ENCODE results near the gene COL4A6. TPM values are rescaled to one million over a fixed set of nuclear protein-coding genes. Genes with fewer than 3 reads are reported as not detected.

The COL4A6 gene
- total and polyA plus RNA-seq, 2 experiments from 2014 or later: 0.11 TPM; not detected in 1

DNA sequence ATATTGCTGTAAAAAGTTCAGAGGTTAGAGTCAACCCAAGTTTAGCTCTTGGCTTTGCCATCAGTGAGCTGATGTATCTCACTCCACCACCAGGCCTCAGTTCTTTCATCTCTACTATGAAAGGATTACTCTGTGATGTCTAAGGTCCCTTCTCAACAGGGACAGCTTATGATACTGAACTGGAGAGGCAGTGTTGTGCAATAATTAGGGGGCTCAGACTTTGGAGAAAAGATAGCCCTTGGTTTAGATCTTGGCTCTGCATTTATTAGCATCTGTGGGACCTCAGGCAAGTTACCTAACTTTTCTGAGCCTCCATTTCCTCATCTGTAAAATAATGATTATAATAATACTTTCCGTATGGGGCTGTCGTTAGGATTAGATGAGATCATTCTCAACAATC is 89.0 kb downstream of the COL4A6 start:
- in situ Hi-C loops (cut with MboI): no loop called here
- TF ChIP-seq EZH2phosphoT487 (IDR thresholded peaks at IDR 0.05; ENCODE audit: insufficient read depth, low read depth): no peak
- TF ChIP-seq EZH2 (IDR thresholded peaks at IDR 0.05; ENCODE audit: insufficient read depth, poor library complexity, severe bottlenecking): no peak
- 91 to 93% methylated on average over 2 of the region's 2 CpGs for WGBS, 2 experiments (ENCODE audit: low coverage in 1 of 2, low lambda C conversion rate in 2 of 2, missing lambda C conversion rate in 2 of 2)
- no peaks in the 10 kb centered on the region for H3K79me2 ChIP-seq (ENCODE audit: insufficient read depth)
- H3K36me3 ChIP-seq (ENCODE audit: low read depth): no peaks in the 10 kb centered on the region
- no peaks in the 10 kb centered on the region for H3K9me2 ChIP-seq (ENCODE audit: insufficient read depth)
- no peaks in the 10 kb centered on the region for H3K9me3 ChIP-seq (ENCODE audit: low read depth)
- no peak overlapping the region for H3K27ac ChIP-seq
- no peaks in the 10 kb centered on the region for H3K27me3 ChIP-seq (replicated peaks; ENCODE audit: insufficient read depth)
- no peak for DNase-seq
- no peaks in the 10 kb centered on the region for H3F3A ChIP-seq (ENCODE audit: insufficient read depth)
- H4K20me1 ChIP-seq (ENCODE audit: insufficient read depth): no peaks in the 10 kb centered on the region
- no peaks in the 10 kb centered on the region for H3K4me1 ChIP-seq (ENCODE audit: insufficient read depth)
- no peak overlapping the region for H2AFZ ChIP-seq
- H3K4me3 ChIP-seq: no peak overlapping the region
- no peak overlapping the region for H3K4me2 ChIP-seq (ENCODE audit: unreplicated experiment)
- H3K9ac ChIP-seq: no peak overlapping the region

DNA sequence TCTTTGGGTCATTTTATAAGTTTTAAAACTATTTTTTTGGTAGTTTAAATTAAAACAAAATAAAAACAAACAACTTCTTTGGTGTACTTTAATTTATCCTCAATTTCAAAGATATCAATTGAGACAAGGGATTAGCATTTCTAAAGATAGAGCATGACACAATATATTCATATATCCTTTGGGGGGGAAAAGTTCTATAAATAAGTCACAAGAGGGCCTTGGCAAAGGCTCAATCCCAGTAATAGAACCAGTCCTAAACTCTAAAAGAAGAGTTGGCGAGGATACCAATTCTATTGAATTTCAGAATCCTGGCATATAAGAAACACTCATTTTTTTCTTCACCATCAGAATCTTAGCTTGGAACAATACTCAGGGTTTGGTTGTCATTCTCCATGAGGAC is 89.7 kb downstream of the COL4A6 start:
- in situ Hi-C loops (cut with MboI): no loop called here
- TF ChIP-seq EZH2phosphoT487 (IDR thresholded peaks at IDR 0.05; ENCODE audit: insufficient read depth, low read depth) (no peak), EZH2 (IDR thresholded peaks at IDR 0.05; ENCODE audit: insufficient read depth, poor library complexity, severe bottlenecking) (no peak)
- no peak overlapping the region for H3K4me3 ChIP-seq
- no peaks in the 10 kb centered on the region for H3K79me2 ChIP-seq (ENCODE audit: insufficient read depth)
- H3F3A ChIP-seq (ENCODE audit: insufficient read depth): no peaks in the 10 kb centered on the region
- DNase-seq: no peak
- no peaks in the 10 kb centered on the region for H3K9me3 ChIP-seq (ENCODE audit: low read depth)
- 91 to 100% methylated on average over 1 of the region's 1 CpG for WGBS, 2 experiments (ENCODE audit: low coverage in 1 of 2, low lambda C conversion rate in 2 of 2, missing lambda C conversion rate in 2 of 2)
- no peaks in the 10 kb centered on the region for H3K27me3 ChIP-seq (replicated peaks; ENCODE audit: insufficient read depth)
- H3K9me2 ChIP-seq (ENCODE audit: insufficient read depth): no peaks in the 10 kb centered on the region
- H3K9ac ChIP-seq: no peak overlapping the region
- H3K4me2 ChIP-seq (ENCODE audit: unreplicated experiment): no peak overlapping the region
- no peaks in the 10 kb centered on the region for H3K4me1 ChIP-seq (ENCODE audit: insufficient read depth)
- H2AFZ ChIP-seq: no peak overlapping the region
- no peaks in the 10 kb centered on the region for H3K36me3 ChIP-seq (ENCODE audit: low read depth)
- no peak overlapping the region for H3K27ac ChIP-seq
- H4K20me1 ChIP-seq (ENCODE audit: insufficient read depth): no peaks in the 10 kb centered on the region

GRCh38 chrX:108347800-108348199 is 90.4 kb downstream of the COL4A6 start:
- DNase-seq: no peak
- Histone ChIP-seq H3K9me2 (ENCODE audit: insufficient read depth) (no peaks in the 10 kb centered on the region), H3K9me3 (ENCODE audit: low read depth) (no peaks in the 10 kb centered on the region), H3K9ac (no peak overlapping the region), H3K27me3 (replicated peaks; ENCODE audit: insufficient read depth) (no peaks in the 10 kb centered on the region), H3F3A (ENCODE audit: insufficient read depth) (no peaks in the 10 kb centered on the region), H3K4me3 (no peak overlapping the region), H3K36me3 (ENCODE audit: low read depth) (no peaks in the 10 kb centered on the region), H3K4me1 (ENCODE audit: insufficient read depth) (no peaks in the 10 kb centered on the region), H3K79me2 (ENCODE audit: insufficient read depth) (no peaks in the 10 kb centered on the region), H4K20me1 (ENCODE audit: insufficient read depth) (no peaks in the 10 kb centered on the region), H3K4me2 (ENCODE audit: unreplicated experiment) (no peak overlapping the region), H2AFZ (no peak overlapping the region), H3K27ac (no peak overlapping the region)
- TF ChIP-seq EZH2 (IDR thresholded peaks at IDR 0.05; ENCODE audit: insufficient read depth, poor library complexity, severe bottlenecking): no peak
- no peak for TF ChIP-seq EZH2phosphoT487 (IDR thresholded peaks at IDR 0.05; ENCODE audit: insufficient read depth, low read depth)
- in situ Hi-C loops (cut with MboI): no loop called here
- WGBS, 2 experiments (ENCODE audit: low coverage in 1 of 2, low lambda C conversion rate in 2 of 2, missing lambda C conversion rate in 2 of 2): 38 to 47% methylated on average over 3 of the region's 3 CpGs

- WGBS, 2 experiments (ENCODE audit: low coverage in 1 of 2, low lambda C conversion rate in 2 of 2, missing lambda C conversion rate in 2 of 2): 14 to 44% methylated on average over 1 of the region's 1 CpG
- DNase-seq: no peak
Observed at GRCh38 chrX:108344216-108344615, 94.0 kb downstream of the COL4A6 start.

GRCh38 chrX:108341947-108342346 is 96.3 kb downstream of the COL4A6 start:
- Histone ChIP-seq H3K4me3 (no peak overlapping the region), H3K9me3 (ENCODE audit: low read depth) (no peaks in the 10 kb centered on the region), H3K27me3 (replicated peaks; ENCODE audit: insufficient read depth) (no peaks in the 10 kb centered on the region), H3K4me1 (ENCODE audit: insufficient read depth) (no peaks in the 10 kb centered on the region), H3K79me2 (ENCODE audit: insufficient read depth) (no peaks in the 10 kb centered on the region), H3K9ac (no peak overlapping the region), H3K36me3 (ENCODE audit: low read depth) (no peaks in the 10 kb centered on the region), H3F3A (ENCODE audit: insufficient read depth) (no peaks in the 10 kb centered on the region), H2AFZ (no peak overlapping the region), H4K20me1 (ENCODE audit: insufficient read depth) (no peaks in the 10 kb centered on the region), H3K9me2 (ENCODE audit: insufficient read depth) (no peaks in the 10 kb centered on the region), H3K27ac (no peak overlapping the region), H3K4me2 (ENCODE audit: unreplicated experiment) (no peak overlapping the region)
- 0 to 7% methylated on average over 1 of the region's 1 CpG for WGBS, 2 experiments (ENCODE audit: low coverage in 1 of 2, low lambda C conversion rate in 2 of 2, missing lambda C conversion rate in 2 of 2)
- in situ Hi-C loops (cut with MboI): no loop called here
- TF ChIP-seq EZH2phosphoT487 (IDR thresholded peaks at IDR 0.05; ENCODE audit: insufficient read depth, low read depth): no peak
- TF ChIP-seq EZH2 (IDR thresholded peaks at IDR 0.05; ENCODE audit: insufficient read depth, poor library complexity, severe bottlenecking): no peak
- no peak for DNase-seq

More at GRCh38 chrX:108344216-108344615, 94.0 kb downstream of the COL4A6 start:
- TF ChIP-seq EZH2phosphoT487 (IDR thresholded peaks at IDR 0.05; ENCODE audit: insufficient read depth, low read depth) (no peak), EZH2 (IDR thresholded peaks at IDR 0.05; ENCODE audit: insufficient read depth, poor library complexity, severe bottlenecking) (no peak)
- Histone ChIP-seq H3K27ac (no peak overlapping the region), H3F3A (ENCODE audit: insufficient read depth) (no peaks in the 10 kb centered on the region), H3K9ac (no peak overlapping the region), H3K36me3 (ENCODE audit: low read depth) (no peaks in the 10 kb centered on the region), H3K4me2 (ENCODE audit: unreplicated experiment) (no peak overlapping the region), H3K9me2 (ENCODE audit: insufficient read depth) (no peaks in the 10 kb centered on the region), H3K4me3 (no peak overlapping the region), H3K9me3 (ENCODE audit: low read depth) (no peaks in the 10 kb centered on the region), H3K27me3 (replicated peaks; ENCODE audit: insufficient read depth) (no peaks in the 10 kb centered on the region), H4K20me1 (ENCODE audit: insufficient read depth) (no peaks in the 10 kb centered on the region), H2AFZ (no peak overlapping the region), H3K79me2 (ENCODE audit: insufficient read depth) (no peaks in the 10 kb centered on the region), H3K4me1 (ENCODE audit: insufficient read depth) (no peaks in the 10 kb centered on the region)
- in situ Hi-C loops (cut with MboI): no loop called here
